ENCODE data around the gene SPTLC1. TPM values are rescaled to one million over a fixed set of nuclear protein-coding genes. Genes with fewer than 3 reads are reported as not detected.

Gene SPTLC1
- total and polyA plus RNA-seq, 2 experiments from 2014 or later = 54.8 to 100 TPM

GRCh38 chr9:92132501-92132900 is 17.3 kb upstream of the SPTLC1 start:
- DNase-seq (ENCODE audit: low spot score) = no peak
- Histone ChIP-seq H3K4me2 (no peak overlapping the region), H3K27me3 (ENCODE audit: insufficient read depth) (no peaks in the 10 kb centered on the region), H4K20me1 (replicated peaks; ENCODE audit: insufficient read depth) (no peaks in the 10 kb centered on the region), H3K9me2 (ENCODE audit: insufficient read depth) (no peaks in the 10 kb centered on the region; the same call in 1 of the 2 replicates), H3K4me3 (no peak overlapping the region), H3K79me2 (replicated peaks; ENCODE audit: insufficient read depth) (no peaks in the 10 kb centered on the region), H3F3A (replicated peaks; ENCODE audit: low read depth) (no peaks in the 10 kb centered on the region), H3K4me1 (ENCODE audit: insufficient read depth) (0 out of 2 replicates have a peak, but pooled peaks cover 3% of the 10 kb centered on the region), H3K36me3 (ENCODE audit: insufficient read depth) (no peaks in the 10 kb centered on the region), H3K27ac (ENCODE audit: low read depth) (no peak overlapping the region), H2AFZ (no peak overlapping the region)
- Mint-ChIP-seq H3K27me3 (ENCODE audit: insufficient read depth, low read depth, poor library complexity) (peaks cover 3% of the 10 kb centered on the region), H3K4me3 (no peak overlapping the region), H3K36me3 (ENCODE audit: low read depth) (no peaks in the 10 kb centered on the region; the same call in 2 of the 3 replicates), H3K4me1 (peaks cover 9% of the 10 kb centered on the region), H3K27ac (no peak overlapping the region), H3K9me3 (peaks cover 2% of the 10 kb centered on the region; the same call in 1 of the 3 replicates)
- TF ChIP-seq NANOG (IDR thresholded peaks at IDR 0.05; ENCODE audit: borderline replicate concordance) (no peak), POLR2AphosphoS5 (IDR thresholded peaks at IDR 0.05; ENCODE audit: low read depth) (no peak), ZNF462 (CRISPR knock-in tag; IDR thresholded peaks at IDR 0.05) (no peak), EZH2 (IDR thresholded peaks at IDR 0.05; ENCODE audit: low read depth, unreplicated experiment) (no peak), STAT1 (IDR thresholded peaks at IDR 0.05; ENCODE audit: unreplicated experiment) (no peak), JUNB (IDR thresholded peaks at IDR 0.05; ENCODE audit: unreplicated experiment) (no peak), EZH2phosphoT487 (IDR thresholded peaks at IDR 0.05; ENCODE audit: unreplicated experiment) (no peak), REST (IDR thresholded peaks at IDR 0.05; ENCODE audit: unreplicated experiment) (no peak), CREB1 (CRISPR knock-in tag; IDR thresholded peaks at IDR 0.05; ENCODE audit: low read depth) (no peak), ETS1 (IDR thresholded peaks at IDR 0.05) (no peak), ZNF331 (CRISPR knock-in tag; IDR thresholded peaks at IDR 0.05; ENCODE audit: low read depth) (no peak), ZNF114 (CRISPR knock-in tag; IDR thresholded peaks at IDR 0.05) (no peak), CTCF (conservative IDR thresholded peaks at IDR 0.05; ENCODE audit: low read depth in 2 of 2) (no peak)
- ATAC-seq = no peak
